ENCODE data around the gene MND1.

- TF ChIP-seq POLR2A (IDR thresholded peaks at IDR 0.05) (no peak), CTCF (IDR thresholded peaks at IDR 0.05) (no peak)
Observed at GRCh38 chr4:153428941-153429475, 84.5 kb downstream of the MND1 start.

Data from esophagus squamous epithelium (tissue), 4 donors.